Superior temporal gyrus (tissue), 1 donor: ENCODE data around the gene LRPAP1.

Experiments
- DNase-seq: peaks from one replicate; pipeline ENCODE4 v3.0.0-alpha.2; 2016; ENCODE audit errors: extremely low spot score

The LRPAP1 gene

GRCh38 chr4:3485886-3486540 is 46.2 kb downstream of the LRPAP1 start:
- DNase-seq: no peak

- no peak for DNase-seq
These were observed 47.0 kb downstream of the LRPAP1 start for GRCh38 chr4:3485011-3485791.

GRCh38 chr4:3484057-3484973 is 47.9 kb downstream of the LRPAP1 start:
- DNase-seq: no peak

GRCh38 chr4:3483471-3483921 is 48.7 kb downstream of the LRPAP1 start:
- no peak for DNase-seq

GRCh38 chr4:3482707-3483106 is 49.5 kb downstream of the LRPAP1 start:
- DNase-seq: no peak

GRCh38 chr4:3481783-3482393 is 50.3 kb downstream of the LRPAP1 start:
- no peak for DNase-seq

- DNase-seq: no peak
These were observed 51.1 kb downstream of the LRPAP1 start for GRCh38 chr4:3481113-3481531.

GRCh38 chr4:3480528-3481112 is 51.6 kb downstream of the LRPAP1 start:
- peak; percentile 67 for DNase-seq

- DNase-seq: no peak
These were observed 52.7 kb downstream of the LRPAP1 start for GRCh38 chr4:3479358-3480101.

GRCh38 chr4:3478446-3479357 is 53.5 kb downstream of the LRPAP1 start:
- DNase-seq: no peak

- no peak for DNase-seq
These were observed 54.3 kb downstream of the LRPAP1 start for GRCh38 chr4:3477750-3478430.

- no peak for DNase-seq
These were observed 55.1 kb downstream of the LRPAP1 start for GRCh38 chr4:3476936-3477749.

- no peak for DNase-seq
These were observed 55.9 kb downstream of the LRPAP1 start for GRCh38 chr4:3476341-3476747.

GRCh38 chr4:3475713-3476260 is 56.4 kb downstream of the LRPAP1 start:
- no peak for DNase-seq

GRCh38 chr4:3475041-3475712 is 57.0 kb downstream of the LRPAP1 start:
- no peak for DNase-seq

GRCh38 chr4:3473996-3474765 is 58.0 kb downstream of the LRPAP1 start:
- no peak for DNase-seq
